ENCODE results near the gene ZNF837.
"Not testable (repeated sequence)": the region's sequence is repeated elsewhere in the genome, so short reads cannot be mapped to it uniquely, and the experiment has no call there.

Gene ZNF837

GRCh38 chr19:58350001-58350861, 30.6 kb downstream of the ZNF837 start:
- no peak for DNase-seq (ENCODE audit: low read depth)

DNA sequence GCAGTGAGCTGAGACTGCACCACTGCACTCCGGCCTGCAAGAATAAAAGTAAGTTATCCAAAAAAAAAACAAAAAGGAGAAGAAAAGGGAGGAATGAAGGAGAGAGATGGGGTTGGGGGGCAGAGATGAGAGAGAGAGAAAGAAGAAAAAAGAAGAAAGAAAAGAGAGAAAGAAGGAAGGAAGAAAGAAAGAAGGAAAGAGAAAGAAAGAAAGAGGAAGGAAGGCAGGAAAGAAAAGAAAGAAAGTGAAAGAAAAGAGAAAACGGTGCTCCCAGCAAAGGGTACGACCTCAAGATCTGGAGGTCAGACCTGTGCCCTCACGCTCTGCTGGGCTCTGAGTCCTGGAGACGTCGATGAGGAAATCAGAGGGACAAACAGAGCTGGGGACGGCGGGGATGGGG, 31.2 kb downstream of the ZNF837 start:
- DNase-seq (ENCODE audit: low read depth): no peak

GRCh38 chr19:58348080-58348479, 32.8 kb downstream of the ZNF837 start:
- not testable (repeated sequence) for DNase-seq (ENCODE audit: low read depth)

DNA sequence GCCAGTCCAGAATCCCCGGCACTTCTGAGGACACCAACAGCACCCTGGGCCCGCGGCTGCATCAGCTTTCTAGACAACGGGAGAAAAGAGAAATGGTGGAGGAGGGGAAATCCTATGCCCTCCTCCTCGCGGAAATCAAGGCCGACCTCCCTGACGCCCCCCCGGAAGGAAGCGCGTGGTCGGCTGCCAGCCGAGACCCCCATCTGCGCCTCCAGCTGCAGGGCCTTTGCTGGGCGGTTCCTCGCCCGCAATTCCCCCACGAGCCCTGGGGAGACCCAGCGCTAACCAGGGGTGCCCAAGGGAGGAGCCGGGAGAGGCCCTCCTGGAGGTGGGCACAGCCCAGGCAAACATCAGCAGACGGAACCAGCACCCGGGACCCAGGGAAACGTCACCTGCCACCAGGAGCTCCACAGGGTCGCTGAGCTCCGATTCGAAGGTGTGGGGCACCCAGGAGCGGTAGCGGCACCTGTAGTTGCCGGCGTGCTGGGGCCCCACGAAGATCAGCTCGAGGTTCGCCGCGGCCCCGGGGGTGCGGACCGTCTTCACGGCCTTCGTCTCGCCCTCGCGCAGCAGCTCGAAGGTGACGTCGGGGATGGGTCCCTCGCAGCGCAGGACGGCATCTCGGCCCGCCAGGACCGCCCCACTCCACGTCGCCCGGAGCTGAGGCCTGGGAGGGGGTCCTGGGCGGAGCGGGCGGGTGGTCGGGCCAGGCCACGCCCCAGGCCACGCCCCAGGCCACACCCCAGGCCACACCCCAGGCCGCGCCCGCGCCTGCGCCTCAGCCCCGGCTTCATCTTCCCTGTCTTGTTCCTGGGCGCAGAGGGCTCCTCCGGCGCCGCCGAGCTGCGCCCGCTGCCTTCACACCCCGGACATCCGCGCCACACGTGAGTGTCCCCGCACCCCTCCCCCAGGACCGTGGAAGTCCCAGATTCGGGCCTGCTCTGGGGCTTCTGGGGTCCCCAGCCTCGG, 33.6 kb downstream of the ZNF837 start:
- peak; percentile 50 for DNase-seq (ENCODE audit: low read depth)

GRCh38 chr19:58345558-58345957, 35.3 kb downstream of the ZNF837 start:
- DNase-seq (ENCODE audit: low read depth): no peak

GRCh38 chr19:58338825-58339558, 41.8 kb downstream of the ZNF837 start:
- no peak for DNase-seq (ENCODE audit: low read depth)

DNA sequence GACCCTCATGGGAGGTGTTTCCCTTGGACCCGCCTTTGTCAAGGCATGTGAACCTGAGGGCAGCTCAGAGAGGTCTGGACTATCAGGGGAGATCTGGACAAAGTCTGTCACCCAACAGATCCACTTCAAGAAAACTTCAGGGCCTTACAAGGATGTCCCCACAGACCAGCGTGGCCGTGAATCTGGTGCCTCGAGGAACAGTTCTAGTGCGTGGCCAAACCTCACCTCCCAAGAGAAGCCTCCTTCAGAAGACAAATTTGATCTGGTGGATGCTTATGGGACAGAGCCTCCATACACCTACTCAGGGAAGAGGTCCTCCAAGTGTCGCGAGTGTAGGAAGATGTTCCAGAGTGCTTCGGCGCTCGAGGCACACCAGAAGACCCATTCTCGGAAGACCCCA, 42.5 kb downstream of the ZNF837 start:
- no peak for DNase-seq (ENCODE audit: low read depth)

- DNase-seq (ENCODE audit: low read depth): no peak
Measured at GRCh38 chr19:58336820-58337219, 44.0 kb downstream of the ZNF837 start.

DNA sequence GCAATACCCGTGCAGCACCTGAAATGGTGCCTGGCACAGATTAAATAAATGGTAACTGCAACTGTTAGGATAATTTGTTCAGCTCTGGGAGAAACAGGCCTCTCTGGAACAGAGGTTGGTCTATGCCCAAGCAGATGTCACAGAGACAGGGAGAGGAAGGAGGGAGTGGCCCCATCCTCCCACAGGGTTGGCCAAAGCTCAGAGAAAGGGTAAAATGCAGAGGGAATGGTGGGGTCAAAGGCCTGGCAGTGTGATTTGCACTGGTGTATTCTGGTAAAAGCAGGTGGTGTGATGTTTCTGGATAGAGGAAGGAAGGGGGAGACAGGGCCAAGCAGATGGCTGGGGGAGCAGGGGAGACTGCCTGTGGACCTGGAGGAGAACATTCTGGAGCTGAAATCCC, 44.6 kb downstream of the ZNF837 start:
- no peak for DNase-seq (ENCODE audit: low read depth)

- no peak for DNase-seq (ENCODE audit: low read depth)
Measured at GRCh38 chr19:58335630-58336029, 45.2 kb downstream of the ZNF837 start.

DNA sequence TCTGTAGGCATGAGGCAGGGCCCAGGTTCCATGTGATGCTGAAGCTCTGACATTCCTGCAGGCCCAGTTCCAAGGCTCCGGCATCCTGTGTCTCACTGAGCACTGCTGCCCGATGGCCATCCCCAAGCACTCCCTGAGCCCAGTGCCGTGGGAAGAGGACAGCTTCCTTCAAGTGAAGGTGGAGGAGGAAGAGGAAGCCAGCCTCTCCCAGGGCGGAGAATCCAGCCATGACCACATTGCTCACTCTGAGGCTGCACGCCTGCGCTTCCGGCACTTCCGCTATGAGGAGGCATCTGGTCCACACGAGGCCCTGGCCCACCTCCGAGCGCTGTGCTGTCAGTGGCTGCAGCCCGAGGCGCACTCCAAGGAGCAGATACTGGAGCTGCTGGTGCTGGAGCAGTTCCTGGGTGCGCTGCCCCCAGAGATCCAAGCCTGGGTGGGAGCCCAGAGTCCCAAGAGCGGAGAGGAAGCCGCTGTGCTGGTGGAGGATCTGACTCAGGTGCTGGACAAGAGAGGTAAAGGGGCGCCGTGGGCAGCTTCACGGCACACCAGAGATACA, 46.1 kb downstream of the ZNF837 start:
- no peak for DNase-seq (ENCODE audit: low read depth)

DNA sequence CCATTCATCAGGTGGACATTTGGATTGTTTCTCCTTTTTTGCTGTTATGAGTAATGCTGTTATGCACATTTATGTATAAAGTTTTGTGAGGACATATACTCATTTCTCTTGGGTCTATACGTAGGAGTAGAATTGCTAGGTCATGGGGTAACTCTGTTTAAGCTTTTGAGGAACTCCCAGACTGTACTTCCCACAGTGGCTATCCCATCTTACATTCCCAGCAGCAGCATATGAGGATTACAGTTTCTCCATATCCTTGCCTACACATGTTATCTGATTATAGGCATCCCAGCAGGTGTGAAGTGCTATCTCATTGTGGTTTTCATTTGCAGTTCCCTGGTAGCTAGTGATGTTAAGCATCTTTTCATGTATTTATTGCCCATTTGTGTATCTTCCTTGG, 48.1 kb downstream of the ZNF837 start:
- no peak for DNase-seq (ENCODE audit: low read depth)

DNA sequence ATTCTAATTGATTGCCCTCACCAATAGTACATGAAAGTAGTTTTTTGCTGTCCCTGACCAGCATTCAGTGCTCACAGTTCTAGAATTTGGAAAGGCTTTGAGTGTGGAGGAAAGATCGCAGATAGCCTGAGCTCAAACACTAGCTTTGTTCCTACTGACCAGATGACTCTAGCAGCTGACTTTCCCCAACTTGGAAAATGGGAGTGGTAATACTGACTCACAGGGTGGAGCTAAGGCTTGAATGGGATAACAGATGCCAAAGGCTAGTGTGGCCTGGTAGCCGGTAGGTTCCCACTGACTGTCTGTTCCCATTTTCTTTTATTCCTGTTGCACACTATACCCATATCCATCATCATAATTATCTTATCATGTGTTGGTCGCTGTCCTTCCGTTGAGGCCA, 50.4 kb downstream of the ZNF837 start:
- no peak for DNase-seq (ENCODE audit: low read depth)

- DNase-seq (ENCODE audit: low read depth): no peak
Measured at GRCh38 chr19:58328999-58329398, 51.8 kb downstream of the ZNF837 start.

- DNase-seq (ENCODE audit: low read depth): peak; percentile 81
Measured at GRCh38 chr19:58326914-58327726, 53.7 kb downstream of the ZNF837 start, which contains the start of gene ZSCAN22. TSS of gene ZSCAN22 (plus strand) at chr19:58326994. CDS start at chr19:58334803, 7,809 bp downstream.

- no peak for DNase-seq (ENCODE audit: low read depth)
Measured at GRCh38 chr19:58326501-58326913, 54.3 kb downstream of the ZNF837 start.

DNA sequence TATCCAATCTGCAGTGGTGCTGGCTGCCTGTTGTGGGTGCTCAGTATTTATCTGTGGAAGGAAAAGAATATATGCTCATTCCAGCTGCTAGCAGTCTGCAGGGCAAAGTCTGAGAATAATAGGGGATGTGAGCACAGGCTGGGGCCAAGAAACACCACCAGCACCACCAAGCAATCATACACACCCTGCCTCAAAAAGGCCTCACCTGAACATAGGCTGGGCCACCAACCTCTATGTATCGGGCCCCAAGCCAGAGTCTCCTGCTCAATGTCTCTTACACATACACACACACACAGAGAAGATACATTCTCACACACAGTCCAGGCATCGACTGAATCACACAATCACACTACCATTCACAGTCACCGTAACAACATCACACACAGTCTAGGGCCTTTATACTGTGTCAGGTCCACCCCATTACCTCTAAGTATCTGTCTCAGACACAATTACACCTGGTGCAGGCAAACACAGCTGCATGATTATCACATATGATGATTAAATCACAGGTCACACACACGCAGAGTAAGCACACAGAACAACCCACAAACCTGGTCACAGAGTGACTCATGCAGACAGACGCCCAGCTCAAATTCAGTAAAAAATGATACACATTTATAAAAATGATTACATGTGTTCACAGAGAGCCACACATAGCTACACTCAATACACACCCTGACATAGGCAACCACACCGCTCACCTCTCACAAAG, 55.4 kb downstream of the ZNF837 start:
- DNase-seq (ENCODE audit: low read depth): no peak

- no peak for DNase-seq (ENCODE audit: low read depth)
Measured at GRCh38 chr19:58319241-58319640, 61.6 kb downstream of the ZNF837 start.

- no peak for DNase-seq (ENCODE audit: low read depth)
Measured at GRCh38 chr19:58318297-58318696, 62.5 kb downstream of the ZNF837 start.

All from stimulated activated CD8-positive, alpha-beta memory T cell treated with anti-CD3 and anti-CD28 coated beads, Interleukin-12 subunit alpha, Interleukin-12 subunit beta, amount 100 ng/mL, for 4 hours (primary cell).